ENCODE data around the gene CORO1C.

Gene CORO1C

GRCh38 chr12:108599948-108600701, 131.2 kb downstream of the CORO1C start:
- DNase-seq (ENCODE audit: low read depth in 2 of 2): no peak

- no peak for DNase-seq (ENCODE audit: low read depth in 2 of 2)
Observed at GRCh38 chr12:108599541-108599940, 131.8 kb downstream of the CORO1C start.

- no peak for DNase-seq (ENCODE audit: low read depth in 2 of 2)
Observed at GRCh38 chr12:108598553-108599250, 132.6 kb downstream of the CORO1C start.

GRCh38 chr12:108597559-108598471, 133.5 kb downstream of the CORO1C start, which contains the start of gene TMEM119:
TMEM119 (minus strand) TSS chr12:108598084; CDS start chr12:108592383, 5,701 bp downstream.
- DNase-seq (ENCODE audit: low read depth in 2 of 2): no peak

- DNase-seq (ENCODE audit: low read depth in 2 of 2): no peak
Observed at GRCh38 chr12:108596854-108597558, 134.3 kb downstream of the CORO1C start.

- DNase-seq (ENCODE audit: low read depth in 2 of 2): no peak
Observed at GRCh38 chr12:108595711-108596647, 135.3 kb downstream of the CORO1C start.
